H1 (cell line): ENCODE results near the gene LGALS9. TPM values are rescaled to one million over a fixed set of nuclear protein-coding genes. Genes with fewer than 3 reads are reported as not detected.

ENCODE experiments used
- BACH1 ChIP-seq: IDR thresholded peaks from 2 replicates; pipeline ENCODE4 v1.6.1; 2012; ENCODE audit warnings: low read length, improper control_type of control experiment
- BRCA1 ChIP-seq: IDR thresholded peaks from 2 replicates; pipeline ENCODE4 v1.6.1; 2012; ENCODE audit warnings: low read depth, low read length, improper control_type of control experiment
- CHD1 ChIP-seq: IDR thresholded peaks from 2 replicates; pipeline ENCODE4 v1.6.1; 2012; ENCODE audit warnings: low read depth, low read length, improper control_type of control experiment
- CHD7 ChIP-seq: fragments of 300-600 bp; sonication (generic); IDR thresholded peaks from 2 replicates; pipeline ENCODE4 v1.7.1; 2012; ENCODE audit warnings: low read length, moderate library complexity, mild to moderate bottlenecking, inconsistent platforms; ENCODE audit not compliant: insufficient replicate concordance
- CREB1 ChIP-seq: IDR thresholded peaks from 2 replicates; pipeline ENCODE4 v1.6.1; 2012; ENCODE audit warnings: inconsistent platforms
- CTCF ChIP-seq, 3 experiments: IDR thresholded peaks; 1 replicate in 2 of 3; 2 replicates in 1 of 3; pipeline versions ENCODE4 v1.5.1 to v1.6.1; 2011; ENCODE audit warnings: low read length in 3 of 3, mild to moderate bottlenecking in 3 of 3, inconsistent platforms in 2 of 3, low read depth in 1 of 3, moderate library complexity in 1 of 3; ENCODE audit not compliant: insufficient read depth in 1 of 3; ENCODE audit errors: control extremely low read depth in 1 of 3
- GABPA ChIP-seq: IDR thresholded peaks from 2 replicates; pipeline ENCODE4 v1.6.1; 2011; ENCODE audit warnings: mild to moderate bottlenecking, low read length, moderate library complexity, borderline replicate concordance; ENCODE audit not compliant: insufficient read depth
- RXRA ChIP-seq: IDR thresholded peaks from 2 replicates; pipeline ENCODE4 v1.6.1; 2011; ENCODE audit warnings: low read depth, mild to moderate bottlenecking, low read length, moderate library complexity; ENCODE audit not compliant: insufficient read depth
- SAP30 ChIP-seq: fragments of 300-600 bp; sonication (generic); IDR thresholded peaks from 2 replicates; pipeline ENCODE4 v1.7.1; 2012; ENCODE audit warnings: low read length, moderate library complexity, mild to moderate bottlenecking, inconsistent platforms; ENCODE audit not compliant: insufficient read depth, insufficient replicate concordance
- TCF12 ChIP-seq: IDR thresholded peaks from 2 replicates; pipeline ENCODE4 v1.6.1; 2011; ENCODE audit warnings: low read depth, mild to moderate bottlenecking, low read length
- polyA plus RNA-seq, 7 experiments: library from polyadenylated mRNA; depleted of rRNA in 3 of 7; stranded (reverse) in 5 of 7; unstranded in 2 of 7; fragments of >200 nt in 5 of 7; fragments of 200-250 nt in 2 of 7; gene quantifications; 1 replicate in 5 of 7; 2 replicates in 1 of 7; 4 replicates in 1 of 7; pipeline versions ENCODE4 v1.2.1 to v1.2.3, GENCODE V29; 2011 to 2013; ENCODE audit warnings: missing spikeins in 2 of 7, mixed read lengths in 2 of 7
- total RNA-seq: library from RNA; stranded (reverse); fragmentation: NEBNext Ultra II Directional; extraction: Animal tissue kit (Norgen Biotek cat#: 25700); gene quantifications from 2 replicates; pipeline ENCODE4 v1.2.1, GENCODE V29; 2021

LGALS9 gene
- total and polyA plus RNA-seq, 2 of the 8 experiments (the other 6 are each of a cell fraction or from before 2014, with no cell fraction given), result 0.95 to 1.7 TPM

- TF ChIP-seq CHD7 (no peak), BACH1 (no peak), CHD1 (no peak), CREB1 (no peak), GABPA (no peak), SAP30 (no peak), RXRA (no peak), TCF12 (no peak), BRCA1 (no peak), CTCF (IDR thresholded peaks at IDR 0.05; ENCODE audit: control extremely low read depth in 1 of 3, insufficient read depth in 1 of 3, low read depth in 1 of 3, low read length in 3 of 3) (no peak)
Observed at GRCh38 chr17:27621536-27621935, 9.5 kb upstream of the LGALS9 start (continued).
